ENCODE measurements around the gene TLK1.

Gene TLK1

DNA sequence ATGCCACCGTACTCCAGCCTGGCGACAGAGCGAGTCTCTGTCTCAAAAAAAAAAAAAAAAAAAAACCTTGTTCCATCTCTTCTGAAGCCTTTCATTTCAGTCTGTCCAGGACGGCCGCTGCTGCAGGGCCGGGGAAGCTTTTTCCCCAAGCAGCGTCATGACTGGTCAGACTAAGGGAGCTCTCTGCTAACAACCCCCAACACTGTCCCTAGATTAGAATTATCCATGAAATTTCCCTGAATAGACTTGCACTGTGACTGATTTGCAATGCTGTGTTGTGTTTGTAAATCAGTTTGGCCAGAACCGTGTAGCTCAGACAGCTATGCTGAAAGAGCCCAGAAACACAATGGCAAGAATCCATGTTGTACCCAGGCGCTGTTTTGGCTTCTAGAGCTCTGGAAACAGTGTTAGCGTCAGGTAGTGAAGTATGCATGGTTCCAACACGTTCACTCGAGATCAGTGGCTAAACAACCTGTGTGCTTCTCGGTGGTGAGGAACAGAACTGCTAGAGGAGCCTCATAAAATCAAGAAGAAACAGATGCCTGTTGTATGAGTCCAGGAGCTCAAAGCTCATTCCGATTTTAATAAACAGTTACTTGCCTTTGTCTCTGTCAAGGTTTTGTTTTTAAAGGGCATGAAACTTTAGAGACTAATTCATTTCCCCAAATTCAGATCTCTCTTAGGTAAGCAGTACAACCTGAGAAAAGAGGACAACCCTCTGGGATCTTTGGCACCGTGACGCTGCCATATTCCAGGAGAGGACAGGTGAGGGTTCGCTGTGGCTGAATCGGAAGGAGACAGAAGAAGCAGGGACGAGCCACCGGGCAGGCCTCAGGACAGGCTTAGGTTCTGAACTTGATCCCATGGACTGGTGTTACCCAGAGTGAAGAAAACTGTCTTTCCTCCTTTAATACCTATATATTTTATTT is 188.1 kb downstream of the TLK1 start:
- no peak for DNase-seq (ENCODE audit: extremely low spot score)
- ChIA-PET CTCF (interaction anchor here (0.7 to 4.6 kb wide), 34 partner anchors 9 to 533 kb away, joined by 3 to 43 read pairs (median 4); partner anchors contain the start of gene GORASP2), POLR2A (no interaction called here)
- TF ChIP-seq, protein P1, sequence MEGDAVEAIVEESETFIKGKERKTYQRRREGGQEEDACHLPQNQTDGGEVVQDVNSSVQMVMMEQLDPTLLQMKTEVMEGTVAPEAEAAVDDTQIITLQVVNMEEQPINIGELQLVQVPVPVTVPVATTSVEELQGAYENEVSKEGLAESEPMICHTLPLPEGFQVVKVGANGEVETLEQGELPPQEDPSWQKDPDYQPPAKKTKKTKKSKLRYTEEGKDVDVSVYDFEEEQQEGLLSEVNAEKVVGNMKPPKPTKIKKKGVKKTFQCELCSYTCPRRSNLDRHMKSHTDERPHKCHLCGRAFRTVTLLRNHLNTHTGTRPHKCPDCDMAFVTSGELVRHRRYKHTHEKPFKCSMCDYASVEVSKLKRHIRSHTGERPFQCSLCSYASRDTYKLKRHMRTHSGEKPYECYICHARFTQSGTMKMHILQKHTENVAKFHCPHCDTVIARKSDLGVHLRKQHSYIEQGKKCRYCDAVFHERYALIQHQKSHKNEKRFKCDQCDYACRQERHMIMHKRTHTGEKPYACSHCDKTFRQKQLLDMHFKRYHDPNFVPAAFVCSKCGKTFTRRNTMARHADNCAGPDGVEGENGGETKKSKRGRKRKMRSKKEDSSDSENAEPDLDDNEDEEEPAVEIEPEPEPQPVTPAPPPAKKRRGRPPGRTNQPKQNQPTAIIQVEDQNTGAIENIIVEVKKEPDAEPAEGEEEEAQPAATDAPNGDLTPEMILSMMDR (IDR thresholded peaks at IDR 0.05; ENCODE audit: control extremely low read depth, extremely low read depth, low read depth, missing control alignments): no peak

DNA sequence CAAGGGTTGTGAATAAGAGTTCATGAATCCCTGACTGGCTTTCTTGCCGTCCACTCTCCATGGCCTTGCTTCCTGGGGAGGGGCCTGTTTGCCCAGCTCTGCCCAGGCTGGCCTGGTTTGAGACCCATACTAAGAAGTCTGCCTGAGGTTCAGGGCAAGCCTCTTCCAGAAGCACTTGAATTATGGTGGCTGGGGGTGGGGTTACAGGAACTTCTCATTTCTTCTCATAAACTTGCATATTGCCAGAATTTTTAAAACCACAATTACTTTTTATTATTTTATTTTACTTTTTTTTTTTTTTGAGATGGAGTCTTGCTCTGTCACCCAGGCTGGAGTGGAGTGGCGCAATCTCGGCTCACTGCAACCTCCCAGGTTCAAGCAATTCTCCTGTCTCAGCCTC is 189.6 kb downstream of the TLK1 start:
- CTCF ChIA-PET: interaction anchor here (1.3 to 4.6 kb wide), 3 partner anchors 16 to 195 kb away, joined by 3 to 43 read pairs (median 3); no protein-coding TSS in a partner anchor
- DNase-seq (ENCODE audit: extremely low spot score): no peak
- TF ChIP-seq, protein P1 (IDR thresholded peaks at IDR 0.05; ENCODE audit: control extremely low read depth, extremely low read depth, low read depth, missing control alignments): no peak
- POLR2A ChIA-PET: no interaction called here

DNA sequence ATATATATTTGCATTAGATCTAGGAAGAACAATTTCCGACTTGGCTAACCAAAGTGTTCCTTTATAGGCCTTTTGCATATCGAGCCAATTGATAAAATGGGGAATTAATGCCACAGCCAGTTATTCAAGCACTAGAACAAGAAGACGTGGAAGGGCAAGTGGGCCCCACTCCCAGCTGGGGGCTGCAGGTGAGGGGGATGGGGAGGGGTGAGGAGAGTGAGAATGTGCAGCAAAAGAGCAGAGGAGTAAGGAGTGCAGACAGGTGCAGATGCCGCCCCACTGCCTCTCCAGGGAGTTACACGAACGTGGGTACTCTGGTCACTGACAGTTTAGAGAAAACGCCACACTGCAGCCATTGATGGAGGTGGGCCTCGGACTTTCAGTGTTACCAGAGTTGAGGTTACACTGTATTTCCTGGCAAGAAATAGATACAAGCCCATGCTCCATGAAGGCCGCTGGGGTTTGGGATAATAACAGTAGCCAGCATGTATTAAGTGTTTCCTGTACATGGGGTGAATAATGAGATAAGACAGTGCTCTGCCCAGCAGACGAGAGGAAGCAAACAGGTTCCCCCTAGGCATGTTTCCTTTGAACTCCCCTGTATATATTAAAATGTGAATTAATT is 190.7 kb downstream of the TLK1 start:
- TF ChIP-seq, protein P1 (IDR thresholded peaks at IDR 0.05; ENCODE audit: control extremely low read depth, extremely low read depth, low read depth, missing control alignments): no peak
- ChIA-PET CTCF (interaction anchor here (1.4 to 2.1 kb wide), 2 partner anchors 39 to 40 kb away, joined by 3 to 10 read pairs; partner anchors contain the start of gene GORASP2), POLR2A (interaction anchor here (0.6 kb wide), 1 partner anchor 40 kb away, joined by 4 read pairs; no protein-coding TSS in a partner anchor)

DNA sequence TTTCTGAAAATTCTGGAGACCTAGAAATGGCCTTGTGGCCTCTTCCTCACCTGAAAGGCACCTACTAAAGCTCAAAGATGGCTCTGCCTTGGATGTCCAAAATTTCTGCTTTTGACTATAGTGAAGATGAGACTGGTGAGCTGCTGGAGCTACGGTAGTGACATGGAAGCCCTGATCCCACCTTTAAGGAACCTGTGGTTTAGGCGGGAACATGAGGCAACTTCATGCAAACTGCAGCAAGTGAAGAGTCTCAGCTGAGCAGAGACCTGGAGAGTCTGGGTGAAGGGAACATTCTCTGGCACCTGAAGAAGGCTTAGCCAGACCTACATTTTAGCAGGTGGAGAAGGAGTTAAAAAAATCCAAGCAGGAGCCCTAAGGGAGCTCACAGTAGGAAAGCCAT is 191.7 kb downstream of the TLK1 start:
- CTCF ChIA-PET: interaction anchor here (1.9 to 2.1 kb wide), 2 partner anchors 24 to 39 kb away, joined by 4 to 10 read pairs; partner anchors contain the start of gene GORASP2
- POLR2A ChIA-PET: no interaction called here

More for the DNA sequence above, 190.7 kb downstream of the TLK1 start:
- no peak for DNase-seq (ENCODE audit: extremely low spot score)

DNA sequence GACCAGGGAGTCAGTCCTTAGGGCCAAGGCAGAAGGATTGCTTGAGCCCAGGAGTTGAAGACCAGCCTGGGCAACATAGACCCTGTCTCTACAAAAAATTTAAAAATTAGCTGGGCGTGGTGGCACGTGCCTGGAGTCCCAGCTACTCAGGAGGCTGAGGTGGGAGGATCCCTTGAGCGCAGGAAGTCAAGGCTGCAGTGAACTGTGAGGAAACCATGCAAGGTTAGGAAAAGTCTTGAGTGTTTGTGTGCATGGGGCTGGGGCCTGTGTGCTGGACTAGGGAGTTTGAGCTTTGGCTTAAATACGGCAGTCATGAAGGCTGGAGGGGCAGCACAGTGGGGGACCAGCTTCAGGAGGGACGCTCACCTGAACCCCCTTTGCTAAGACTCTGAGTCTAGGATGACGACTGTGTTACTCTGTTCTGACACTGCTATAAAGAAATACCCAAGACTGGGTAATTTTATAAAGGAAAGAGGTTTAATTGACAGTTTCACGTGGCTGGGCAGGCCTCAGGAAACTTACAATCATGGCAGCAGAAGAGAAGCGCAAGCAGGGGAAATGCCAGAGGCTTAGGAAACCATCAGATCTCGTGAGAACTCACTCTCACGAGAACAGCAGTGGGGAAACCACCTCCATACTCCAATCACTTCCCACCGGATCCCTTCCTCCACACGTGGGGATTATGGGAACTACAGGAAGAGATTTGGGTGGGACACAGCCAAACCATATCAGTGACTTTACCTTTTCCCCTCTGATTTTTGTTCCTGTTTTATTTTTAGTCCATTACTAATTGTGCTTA is 192.3 kb downstream of the TLK1 start:
- ChIA-PET POLR2A (no interaction called here), CTCF (interaction anchor here (0.8 to 2.1 kb wide), 5 partner anchors 13 to 542 kb away, joined by 3 to 10 read pairs (median 3); partner anchors contain the start of gene GORASP2)
- TF ChIP-seq, protein P1 (IDR thresholded peaks at IDR 0.05; ENCODE audit: control extremely low read depth, extremely low read depth, low read depth, missing control alignments): no peak
- no peak for DNase-seq (ENCODE audit: extremely low spot score)

More for the DNA sequence above, 191.7 kb downstream of the TLK1 start:
- TF ChIP-seq, protein P1 (IDR thresholded peaks at IDR 0.05; ENCODE audit: control extremely low read depth, extremely low read depth, low read depth, missing control alignments): no peak
- DNase-seq (ENCODE audit: extremely low spot score): no peak

Data from GM10248 (cell line).